ENCODE measurements around the gene CD53. TPM values are rescaled to one million over a fixed set of nuclear protein-coding genes. Genes with fewer than 3 reads are reported as not detected.

The CD53 gene
- total and polyA plus RNA-seq, 4 donors = 10.7 to 30.4 (median 21.7) TPM

- Histone ChIP-seq H3K27ac (ENCODE audit: low read depth in 1 of 2, low read length in 2 of 2) (no peak overlapping the region), H3K9me3 (ENCODE audit: control insufficient read depth in 4 of 4, low read length in 3 of 4) (peaks cover 0 to 6% (median 0%) of the 10 kb centered on the region in 4 donors), H3K27me3 (ENCODE audit: control insufficient read depth in 4 of 4, insufficient read depth in 4 of 4, low read length in 3 of 4) (no peaks in the 10 kb centered on the region), H3K9ac (ENCODE audit: low read depth in 1 of 2, low read length in 2 of 2) (no peak overlapping the region), H3K4me3 (ENCODE audit: low read depth in 1 of 3, low read length in 3 of 3) (no peak overlapping the region), H3K4me1 (ENCODE audit: control insufficient read depth in 4 of 4, insufficient read depth in 4 of 4, low read length in 3 of 4) (no peaks in the 10 kb centered on the region), H3K36me3 (ENCODE audit: control insufficient read depth in 4 of 4, insufficient read depth in 3 of 4, low read depth in 1 of 4, low read length in 3 of 4) (no peaks in the 10 kb centered on the region)
- TF ChIP-seq HNF4G (IDR thresholded peaks at IDR 0.05) (no peak), RAD21 (IDR thresholded peaks at IDR 0.05) (no peak), YY1 (IDR thresholded peaks at IDR 0.05) (no peak), GABPA (IDR thresholded peaks at IDR 0.05 in 1 of 2, conservative IDR thresholded peaks at IDR 0.05 in 1 of 2) (no peak), CTCF (IDR thresholded peaks at IDR 0.05; ENCODE audit: low read depth, low read length, missing input control) (no peak), JUND (IDR thresholded peaks at IDR 0.05) (no peak), RXRA (IDR thresholded peaks at IDR 0.05) (no peak), FOXA1 (IDR thresholded peaks at IDR 0.05) (no peak), SP1 (IDR thresholded peaks at IDR 0.05) (no peak), MAX (IDR thresholded peaks at IDR 0.05) (no peak), REST (IDR thresholded peaks at IDR 0.05) (no peak)
- no peak for DNase-seq (ENCODE audit: low spot score)
- 85% methylated on average over 2 of the region's 2 CpGs for WGBS
Observed at GRCh38 chr1:110916274-110916668, 43.3 kb downstream of the CD53 start.

- H3K27ac ChIP-seq (ENCODE audit: low read depth in 1 of 2, low read length in 2 of 2) = no peak overlapping the region
- TF ChIP-seq CTCF (IDR thresholded peaks at IDR 0.05; ENCODE audit: low read depth, low read length, missing input control) = no peak
- TF ChIP-seq RAD21 (IDR thresholded peaks at IDR 0.05) = no peak
- no peak for TF ChIP-seq ATF3 (IDR thresholded peaks at IDR 0.05)
- no peak for TF ChIP-seq HNF4A (conservative IDR thresholded peaks at IDR 0.05)
- TF ChIP-seq TAF1 (conservative IDR thresholded peaks at IDR 0.05) = no peak
- no peak for TF ChIP-seq REST (IDR thresholded peaks at IDR 0.05)
- H3K9ac ChIP-seq (ENCODE audit: low read depth in 1 of 2, low read length in 2 of 2) = no peak overlapping the region
- H3K27me3 ChIP-seq (ENCODE audit: control insufficient read depth in 4 of 4, insufficient read depth in 4 of 4, low read length in 3 of 4) = no peaks in the 10 kb centered on the region
- DNase-seq (ENCODE audit: low spot score) = no peak
- 42% methylated on average over 2 of the region's 2 CpGs for WGBS
- no peak overlapping the region for H3K4me3 ChIP-seq (ENCODE audit: low read depth in 1 of 3, low read length in 3 of 3)
- H3K36me3 ChIP-seq (ENCODE audit: control insufficient read depth in 4 of 4, insufficient read depth in 3 of 4, low read depth in 1 of 4, low read length in 3 of 4) = no peaks in the 10 kb centered on the region
- H3K9me3 ChIP-seq (ENCODE audit: control insufficient read depth in 4 of 4, low read length in 3 of 4) = peaks cover 0 to 6% (median 0%) of the 10 kb centered on the region in 4 donors
- no peaks in the 10 kb centered on the region for H3K4me1 ChIP-seq (ENCODE audit: control insufficient read depth in 4 of 4, insufficient read depth in 4 of 4, low read length in 3 of 4)
Observed at GRCh38 chr1:110916669-110917306, 43.8 kb downstream of the CD53 start.
